SK-MEL-5 (cell line): ENCODE measurements around the gene MUC2. TPM values are rescaled to one million over a fixed set of nuclear protein-coding genes. Genes with fewer than 3 reads are reported as not detected.

Experiments
- DNase-seq: peaks from one replicate; pipeline ENCODE4 v3.0.0-alpha.2; 2016; ENCODE audit warnings: low read depth, low spot score
- in situ Hi-C: cut with HindIII; loops from 2 replicates; pipeline ENCODE4 v1.10.0; 2016; ENCODE audit warnings: low sequenced_read_pairs, high pct_unique_total_duplicates, low pct_unique_long_range_greater_than_20kb
- total RNA-seq: library from RNA; depleted of rRNA; stranded (reverse); fragments of >200 nt; shearing (Covaris generic); gene quantifications from 2 replicates; pipeline ENCODE4 v1.2.3, GENCODE V29; 2014

Gene MUC2
- total RNA-seq, 1 experiment from 2014 or later: not detected

- DNase-seq: no peak
- in situ Hi-C loops: no loop called here
Observed at GRCh38 chr11:1047595-1048156, 27.0 kb upstream of the MUC2 start.

GRCh38 chr11:1048375-1049070 is 26.2 kb upstream of the MUC2 start:
- DNase-seq: peak; percentile 23
- in situ Hi-C loops: no loop called here

- DNase-seq: no peak
- in situ Hi-C loops: no loop called here
Observed at GRCh38 chr11:1049071-1049405, 25.6 kb upstream of the MUC2 start.

- in situ Hi-C loops: no loop called here
- no peak for DNase-seq
Observed at GRCh38 chr11:1049431-1049891, 25.2 kb upstream of the MUC2 start.

- no peak for DNase-seq
- in situ Hi-C loops: no loop called here
Observed at GRCh38 chr11:1049911-1050580, 24.6 kb upstream of the MUC2 start.

GRCh38 chr11:1050581-1051355 is 23.9 kb upstream of the MUC2 start:
- peak; percentile 67 for DNase-seq
- in situ Hi-C loops: no loop called here

- no peak for DNase-seq
- in situ Hi-C loops: no loop called here
Observed at GRCh38 chr11:1051356-1052132, 23.1 kb upstream of the MUC2 start.

GRCh38 chr11:1052133-1053011 is 22.3 kb upstream of the MUC2 start:
- in situ Hi-C loops: no loop called here
- no peak for DNase-seq

GRCh38 chr11:1053121-1053901 is 21.4 kb upstream of the MUC2 start:
- in situ Hi-C loops: no loop called here

GRCh38 chr11:1054143-1055108 is 20.2 kb upstream of the MUC2 start:
- no peak for DNase-seq
- in situ Hi-C loops: no loop called here

More at GRCh38 chr11:1053121-1053901, 21.4 kb upstream of the MUC2 start:
- DNase-seq: no peak

GRCh38 chr11:1055109-1055703 is 19.5 kb upstream of the MUC2 start:
- in situ Hi-C loops: no loop called here
- no peak for DNase-seq

GRCh38 chr11:1055990-1056771 is 18.5 kb upstream of the MUC2 start:
- in situ Hi-C loops: no loop called here
- DNase-seq: no peak

GRCh38 chr11:1057806-1058205 is 16.9 kb upstream of the MUC2 start:
- DNase-seq: no peak
- in situ Hi-C loops: no loop called here

- no peak for DNase-seq
- in situ Hi-C loops: no loop called here
Observed at GRCh38 chr11:1059759-1060158, 14.9 kb upstream of the MUC2 start.
